Endothelial cell of umbilical vein (primary cell): ENCODE data around the gene APCDD1L. TPM values are rescaled to one million over a fixed set of nuclear protein-coding genes. Genes with fewer than 3 reads are reported as not detected.

Experiments used
- BruUV-seq: library from RNA; stranded (reverse); fragments of 400-500 nt; replicated peaks from 2 replicates; lab custom pipeline; 2021; lab: Mats Ljungman, UMichigan
- CTCF ChIA-PET: fragments of 300-600, 350-600 bp; sonication (Branson Sonifier 250); formaldehyde crosslinking; loops from one replicate; lab custom pipeline; 2021; ENCODE audit warnings: antibody characterized with exemption, inconsistent platforms; lab: Charles Lee
- POLR2A ChIA-PET: fragments of 300-600, 350-600 bp; sonication (Branson Sonifier 250); formaldehyde crosslinking; loops from one replicate; lab custom pipeline; 2021; ENCODE audit warnings: antibody characterized with exemption, inconsistent platforms; lab: Charles Lee
- DNase-seq: peaks from one replicate; pipeline ENCODE4 v3.0.0-alpha.2; 2011; ENCODE audit warnings: low read depth, low spot score
- FAIRE-seq: peaks from 2 replicates; lab custom pipeline; 2011; peaks lifted over from hg19 to GRCh38; lab: Jason Lieb, UNC
- H2AFZ ChIP-seq: 2 replicates; pipeline ENCODE4 v1.6.0; 2012; ENCODE audit warnings: low read depth, low read length, control low read depth, inconsistent platforms
- H3K27ac ChIP-seq: 2 replicates; pipeline ENCODE4 v1.5.1; 2011; ENCODE audit warnings: low read depth, mild to moderate bottlenecking, control low read depth, low read length, moderate library complexity; ENCODE audit not compliant: insufficient read depth
- H3K27me3 ChIP-seq, 2 experiments: 2 replicates each; pipeline versions ENCODE4 v1.6.0 to v1.6.1; 2011; ENCODE audit warnings: low read length in 2 of 2, mixed read lengths in 1 of 2; ENCODE audit not compliant: control insufficient read depth in 2 of 2, insufficient read depth in 2 of 2
- H3K36me3 ChIP-seq, 2 experiments: 2 replicates in 1 of 2; 3 replicates in 1 of 2; pipeline ENCODE4 v1.5.1; 2011; ENCODE audit warnings: low read length in 2 of 2, mild to moderate bottlenecking in 1 of 2, moderate library complexity in 1 of 2; ENCODE audit not compliant: control insufficient read depth in 2 of 2, insufficient read depth in 2 of 2; ENCODE audit errors: extremely low read depth in 1 of 2
- H3K4me1 ChIP-seq: 3 replicates; pipeline ENCODE4 v1.5.1; 2011; ENCODE audit warnings: mild to moderate bottlenecking, low read length; ENCODE audit not compliant: control insufficient read depth, insufficient read depth; ENCODE audit errors: extremely low read depth
- H3K4me2 ChIP-seq: 2 replicates; pipeline ENCODE4 v1.6.1; 2011; ENCODE audit warnings: low read length, control low read depth, mixed read lengths; ENCODE audit not compliant: insufficient read depth
- H3K4me3 ChIP-seq, 3 experiments: fragments of 200-600 bp in 1 of 3; sonication (generic), shearing (Covaris generic) in 1 of 3; replicated peaks in 1 of 3; 2 replicates each; pipeline ENCODE4 v1.5.1; 2011 to 2016; ENCODE audit warnings: control low read depth in 3 of 3, low read length in 3 of 3, mild to moderate bottlenecking in 2 of 3, inconsistent platforms in 1 of 3, low read depth in 1 of 3, moderate library complexity in 1 of 3; ENCODE audit not compliant: insufficient read depth in 1 of 3
- H3K79me2 ChIP-seq: 2 replicates; pipeline ENCODE4 v1.6.0; 2012; ENCODE audit warnings: low read length, inconsistent platforms; ENCODE audit not compliant: control insufficient read depth, insufficient read depth
- H3K9ac ChIP-seq: replicated peaks from 2 replicates; pipeline ENCODE3; 2011; ENCODE audit warnings: low read length, control low read depth; ENCODE audit not compliant: insufficient read depth; ENCODE audit errors: extremely low read depth
- H3K9me1 ChIP-seq: replicated peaks from 3 replicates; pipeline ENCODE4 v1.6.0; 2011; ENCODE audit warnings: mild to moderate bottlenecking, low read length; ENCODE audit not compliant: control insufficient read depth, insufficient read depth; ENCODE audit errors: extremely low read depth
- H3K9me3 ChIP-seq: replicated peaks from 2 replicates; pipeline ENCODE4 v1.5.1; 2012; ENCODE audit warnings: low read length, inconsistent platforms; ENCODE audit not compliant: control insufficient read depth, insufficient read depth
- H4K20me1 ChIP-seq: replicated peaks from 2 replicates; pipeline ENCODE3; 2011; ENCODE audit warnings: mild to moderate bottlenecking, low read length; ENCODE audit not compliant: control insufficient read depth, insufficient read depth; ENCODE audit errors: extremely low read depth
- CTCF ChIP-seq, 2 donors: IDR thresholded peaks; 1 replicate in 1 of 2; 2 replicates in 1 of 2; pipeline ENCODE4 v1.5.1; 2011; ENCODE audit warnings: low read length in 2 of 2, mild to moderate bottlenecking in 2 of 2, moderate library complexity in 2 of 2, control low read depth in 1 of 2, inconsistent platforms in 1 of 2, low read depth in 1 of 2; ENCODE audit not compliant: insufficient read depth in 1 of 2; ENCODE audit errors: extremely low read depth in 1 of 2
- EZH2 ChIP-seq: IDR thresholded peaks from 2 replicates; pipeline ENCODE4 v1.6.1; 2012; ENCODE audit warnings: borderline replicate concordance, low read depth, mild to moderate bottlenecking, moderate library complexity, low read length, inconsistent platforms; ENCODE audit not compliant: severe bottlenecking
- FOS ChIP-seq: IDR thresholded peaks from 2 replicates; pipeline ENCODE4 v1.6.1; 2011; ENCODE audit warnings: mild to moderate bottlenecking, low read length, moderate library complexity, borderline replicate concordance; ENCODE audit not compliant: insufficient read depth
- GATA2 ChIP-seq: IDR thresholded peaks from 2 replicates; pipeline ENCODE4 v1.7.0; 2011; ENCODE audit warnings: low read depth, mild to moderate bottlenecking, moderate library complexity, mixed read lengths, low read length; ENCODE audit not compliant: insufficient read length, insufficient read depth
- JUN ChIP-seq: IDR thresholded peaks from 2 replicates; pipeline ENCODE4 v1.6.1; 2011; ENCODE audit warnings: borderline replicate concordance, low read depth; ENCODE audit not compliant: insufficient read length, insufficient read depth
- MAX ChIP-seq: IDR thresholded peaks from 2 replicates; pipeline ENCODE4 v1.6.1; 2011; ENCODE audit not compliant: insufficient read depth, insufficient read length
- MYC ChIP-seq: IDR thresholded peaks from one replicate; pipeline ENCODE4 v1.6.1; 2011; ENCODE audit warnings: mild to moderate bottlenecking, low read depth, low read length
- POLR2A ChIP-seq: IDR thresholded peaks from 2 replicates; pipeline ENCODE4 v1.6.1; 2012; ENCODE audit warnings: low read depth, mild to moderate bottlenecking, control low read depth, low read length
- POLR2AphosphoS5 ChIP-seq: IDR thresholded peaks from 2 replicates; pipeline ENCODE4 v1.6.1; 2012; ENCODE audit warnings: low read depth, mild to moderate bottlenecking, control low read depth, low read length, moderate library complexity; ENCODE audit not compliant: insufficient read depth
- dilution Hi-C: fragments of 300-500 bp; cut with MboI; formaldehyde crosslinking; loops from one replicate; pipeline ENCODE4 v1.15.0; 2019; ENCODE audit warnings: low sequenced_read_pairs; ENCODE audit not compliant: extremely low pct_ligation_motif_present
- intact Hi-C: fragments of 100-400 bp; cut with micrococcal nuclease; formaldehyde crosslinking; loops from one replicate; pipeline ENCODE4 v1.10.0; 2022
- polyA plus RNA-seq, 4 experiments: library from polyadenylated mRNA; depleted of rRNA in 3 of 4; stranded (reverse) in 3 of 4; unstranded in 1 of 4; fragments of >200 nt; gene quantifications; 2 replicates each; pipeline versions ENCODE4 v1.2.1 to v1.2.3, GENCODE V29; 2011 to 2012; ENCODE audit warnings: missing spikeins in 1 of 4
- total RNA-seq: library from RNA; stranded (reverse); gene quantifications from 2 replicates; pipeline ENCODE4 v1.2.3, GENCODE V29; 2021

Gene APCDD1L
- total and polyA plus RNA-seq, 2 donors (not counting 3 experiments of a cell fraction or from before 2014, with no cell fraction given) = 0.17 to 1.4 TPM

DNA sequence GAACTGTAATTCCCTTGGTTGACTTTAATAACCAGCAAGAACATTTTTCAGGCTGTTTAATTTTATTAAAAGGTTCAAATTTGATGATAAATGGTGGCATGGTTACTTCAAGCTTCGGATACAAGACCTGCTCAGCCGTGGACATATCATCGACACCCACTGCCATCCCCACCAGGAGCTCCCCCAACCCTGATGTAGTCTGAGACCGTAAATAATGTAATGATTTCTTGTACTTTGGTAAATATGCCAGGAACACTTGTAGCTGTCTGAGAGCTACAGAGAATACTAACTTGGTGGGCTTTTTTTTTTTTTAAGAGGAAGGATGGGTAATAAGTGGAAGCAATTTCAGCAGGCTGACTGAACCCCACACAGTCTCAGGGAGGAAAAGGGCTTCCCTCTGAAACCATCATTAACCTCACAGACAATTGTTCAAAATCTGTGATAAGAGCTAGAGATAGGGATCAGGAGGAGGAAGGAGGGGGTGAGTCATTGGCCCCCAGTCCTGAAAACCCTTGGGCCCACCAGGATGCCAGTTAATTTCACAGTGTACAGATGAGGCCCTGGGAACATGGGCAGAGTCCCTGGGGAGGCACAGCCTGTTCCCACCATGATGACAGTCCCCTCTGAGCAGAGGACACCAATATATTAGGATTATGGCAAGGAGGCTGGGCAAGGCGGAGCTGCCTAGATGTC, 56.0 kb downstream of the APCDD1L start:
- Histone ChIP-seq H3K79me2 (no peaks in the 10 kb centered on the region), H3K27me3 (no peaks in the 10 kb centered on the region), H3K9me3 (no peaks in the 10 kb centered on the region), H3K27ac (peak overlapping the region; percentile 55), H3K4me3 (no peak overlapping the region), H3K4me1 (peaks cover 22% of the 10 kb centered on the region), H2AFZ (no peak overlapping the region), H3K9me1 (no peaks in the 10 kb centered on the region), H3K36me3 (no peaks in the 10 kb centered on the region), H3K4me2 (no peak overlapping the region), H4K20me1 (no peaks in the 10 kb centered on the region), H3K9ac (no peak overlapping the region)
- intact Hi-C loops (no loop called here), dilution Hi-C loops (loop anchor here (25.0 kb wide), 1 partner anchor 222 kb away; the partner anchor contains the start of gene ANKRD60)
- CTCF ChIA-PET = interaction anchor here (1.7 kb wide), 1 partner anchor 12 kb away, joined by 4 read pairs; no protein-coding TSS in a partner anchor
- FAIRE-seq (no peak), DNase-seq (no peak)
- POLR2A ChIA-PET = no interaction called here
- TF ChIP-seq GATA2 = peak; percentile 94
- TF ChIP-seq JUN = no peak
- no TSS peak for BruUV-seq

DNA sequence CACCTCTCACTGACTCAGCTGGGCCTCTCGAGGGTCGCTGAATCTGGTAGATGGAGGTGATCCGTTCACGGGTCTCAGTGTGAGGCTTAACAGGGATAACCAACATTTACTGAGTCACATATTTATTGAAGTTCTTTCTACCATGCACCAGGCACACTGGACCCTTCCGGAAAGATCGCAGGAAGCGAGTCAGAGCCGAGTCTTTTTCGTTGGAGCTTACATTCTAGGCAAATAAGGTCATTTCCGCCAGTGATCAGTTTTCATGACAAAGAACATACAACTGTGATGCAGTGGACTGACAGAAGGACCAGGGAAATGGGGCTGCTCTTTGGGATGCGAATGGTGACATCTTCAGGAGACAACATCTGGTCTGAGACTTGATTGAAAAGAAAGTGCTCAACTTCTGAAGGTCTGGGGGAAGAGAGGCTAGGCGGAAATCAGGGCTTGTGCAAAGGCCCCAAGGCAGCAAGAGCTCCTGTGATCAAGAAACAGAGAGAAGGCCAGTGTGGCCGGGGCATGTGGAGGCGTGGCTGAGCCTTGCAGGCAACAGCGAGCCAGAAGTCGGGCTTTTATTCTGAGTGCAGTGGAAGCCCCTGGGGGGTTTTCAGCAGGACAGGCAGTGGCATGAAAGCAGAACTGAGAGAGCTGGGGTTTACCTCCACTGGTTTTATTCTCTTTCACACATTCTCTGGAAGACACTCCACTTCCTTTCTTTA, 56.7 kb downstream of the APCDD1L start:
- intact Hi-C loops (no loop called here), dilution Hi-C loops (loop anchor here (25.0 kb wide), 1 partner anchor 221 kb away; the partner anchor contains the start of gene ANKRD60)
- no peaks in the 10 kb centered on the region for H3K9me3 ChIP-seq
- no peaks in the 10 kb centered on the region for H4K20me1 ChIP-seq
- H3K79me2 ChIP-seq = no peaks in the 10 kb centered on the region
- H3K4me2 ChIP-seq = peak overlapping the region; percentile 2
- H3K4me3 ChIP-seq = no peak overlapping the region
- TF ChIP-seq JUN = peak; percentile 61
- peak; percentile 38 for TF ChIP-seq GATA2
- TF ChIP-seq FOS = peak; percentile 76
- no peak for TF ChIP-seq MYC
- TF ChIP-seq CTCF (IDR thresholded peaks at IDR 0.05; ENCODE audit: extremely low read depth in 1 of 2, insufficient read depth in 1 of 2, low read depth in 1 of 2, low read length in 2 of 2) = no peak
- TF ChIP-seq POLR2A = no peak
- TF ChIP-seq MAX = no peak
- TF ChIP-seq EZH2 = no peak
- TF ChIP-seq POLR2AphosphoS5 = peak; percentile 19
- FAIRE-seq (peak; percentile 93), DNase-seq (peak; percentile 66)
- CTCF ChIA-PET = interaction anchor here (0.9 to 1.7 kb wide), 4 partner anchors 10 to 876 kb away, joined by 3 to 4 read pairs (median 3); no protein-coding TSS in a partner anchor
- no peak overlapping the region for H3K9ac ChIP-seq
- no peaks in the 10 kb centered on the region for H3K9me1 ChIP-seq
- TSS peak; percentile 71 for BruUV-seq
- H3K4me1 ChIP-seq = peaks cover 22% of the 10 kb centered on the region
- POLR2A ChIA-PET = no interaction called here
- peak overlapping the region; percentile 9 for H2AFZ ChIP-seq
- H3K36me3 ChIP-seq = no peaks in the 10 kb centered on the region
- H3K27ac ChIP-seq = peak overlapping the region; percentile 55
- no peaks in the 10 kb centered on the region for H3K27me3 ChIP-seq
